ENCODE measurements around the gene PTH1R.

Gene PTH1R

DNA sequence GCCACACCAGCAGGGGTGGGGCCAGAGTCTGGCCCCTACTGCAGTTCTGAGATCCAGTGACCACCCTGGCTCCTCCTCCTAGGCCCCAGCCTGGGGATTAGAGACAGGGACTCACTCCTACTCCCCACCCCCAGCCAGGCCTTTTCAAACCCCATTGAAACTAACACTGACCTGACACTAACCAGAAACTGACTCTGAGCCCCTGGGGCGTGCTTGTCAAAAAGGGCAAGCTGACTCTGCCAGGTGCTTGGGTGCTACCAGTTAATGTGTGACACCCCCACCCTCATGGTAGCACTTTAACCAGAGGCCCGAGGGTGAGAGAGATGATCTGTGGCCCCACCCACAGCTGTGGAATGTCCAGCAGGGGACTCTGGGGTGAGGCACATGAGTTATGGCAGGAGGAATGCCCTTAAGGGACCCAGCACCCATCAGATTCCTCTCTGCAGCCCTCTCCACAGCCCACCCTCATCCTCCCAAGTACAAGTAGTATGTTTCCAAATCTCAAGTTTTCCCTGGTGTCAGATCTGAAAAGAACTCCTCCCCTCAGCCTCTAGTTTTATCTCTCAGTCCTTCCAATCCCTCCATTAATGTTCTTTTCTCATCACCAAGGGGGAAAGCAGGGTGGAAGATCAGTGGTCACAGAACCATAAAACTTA, 1.4 kb downstream of the PTH1R start:
- FAIRE-seq: no peak
- no peak for DNase-seq (ENCODE audit: insufficient read length)
- TF ChIP-seq POLR2A (IDR thresholded peaks at IDR 0.05; ENCODE audit: low read depth, low read length): no peak
- no peak for TF ChIP-seq POLR2AphosphoS5 (IDR thresholded peaks at IDR 0.05; ENCODE audit: low read depth, low read length)
- TF ChIP-seq TAF1 (IDR thresholded peaks at IDR 0.05; ENCODE audit: borderline replicate concordance, low read depth, low read length): no peak

- no peak for FAIRE-seq
- TF ChIP-seq POLR2A (IDR thresholded peaks at IDR 0.05; ENCODE audit: low read depth, low read length) (no peak), POLR2AphosphoS5 (IDR thresholded peaks at IDR 0.05; ENCODE audit: low read depth, low read length) (no peak), TAF1 (IDR thresholded peaks at IDR 0.05; ENCODE audit: borderline replicate concordance, low read depth, low read length) (no peak)
- DNase-seq (ENCODE audit: insufficient read length): no peak
Measured at GRCh38 chr3:46880884-46881595, 3.5 kb downstream of the PTH1R start.

DNA sequence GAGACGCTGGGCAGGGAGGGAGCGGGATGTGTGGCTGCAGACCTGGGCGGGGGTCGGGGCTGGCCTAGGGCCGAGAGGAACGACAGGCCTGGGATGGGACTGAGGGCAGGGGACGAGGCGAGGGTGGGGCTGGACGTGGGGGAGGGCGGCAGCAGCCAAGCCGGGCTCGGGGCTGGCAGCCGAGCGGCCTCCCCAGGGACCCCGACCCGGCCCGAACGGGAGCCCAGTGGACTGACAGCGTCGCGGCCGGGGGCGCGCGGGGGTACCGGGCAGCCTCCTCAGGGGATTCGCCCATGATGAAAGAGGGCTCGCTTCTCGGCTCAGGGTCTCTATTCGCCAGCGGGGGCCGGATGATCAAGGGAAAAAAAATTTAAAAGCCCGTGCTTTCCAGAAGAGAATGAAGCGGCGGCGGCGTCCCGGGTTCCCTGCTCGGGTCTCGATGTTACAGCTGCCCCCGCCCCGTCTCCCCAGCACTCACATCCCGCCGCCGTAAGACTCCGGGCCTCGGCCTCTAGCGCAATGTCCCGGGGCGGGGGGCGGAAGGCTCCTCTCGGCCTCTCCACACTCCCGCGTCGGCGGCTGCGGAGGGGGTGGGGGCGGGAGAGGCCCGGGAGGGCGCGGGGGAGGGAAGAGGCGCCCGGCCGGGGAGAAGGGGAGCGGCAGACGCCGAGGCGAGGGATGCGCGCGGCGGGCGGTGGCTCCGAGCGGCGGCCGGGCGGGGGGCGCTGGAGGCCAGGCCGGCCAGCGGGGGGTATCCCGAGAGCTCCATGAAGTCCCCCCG, 4.3 kb downstream of the PTH1R start:
- TF ChIP-seq POLR2A (IDR thresholded peaks at IDR 0.05; ENCODE audit: low read depth, low read length): no peak
- no peak for TF ChIP-seq POLR2AphosphoS5 (IDR thresholded peaks at IDR 0.05; ENCODE audit: low read depth, low read length)
- TF ChIP-seq TAF1 (IDR thresholded peaks at IDR 0.05; ENCODE audit: borderline replicate concordance, low read depth, low read length): no peak
- FAIRE-seq (no peak), DNase-seq (ENCODE audit: insufficient read length) (no peak)

DNA sequence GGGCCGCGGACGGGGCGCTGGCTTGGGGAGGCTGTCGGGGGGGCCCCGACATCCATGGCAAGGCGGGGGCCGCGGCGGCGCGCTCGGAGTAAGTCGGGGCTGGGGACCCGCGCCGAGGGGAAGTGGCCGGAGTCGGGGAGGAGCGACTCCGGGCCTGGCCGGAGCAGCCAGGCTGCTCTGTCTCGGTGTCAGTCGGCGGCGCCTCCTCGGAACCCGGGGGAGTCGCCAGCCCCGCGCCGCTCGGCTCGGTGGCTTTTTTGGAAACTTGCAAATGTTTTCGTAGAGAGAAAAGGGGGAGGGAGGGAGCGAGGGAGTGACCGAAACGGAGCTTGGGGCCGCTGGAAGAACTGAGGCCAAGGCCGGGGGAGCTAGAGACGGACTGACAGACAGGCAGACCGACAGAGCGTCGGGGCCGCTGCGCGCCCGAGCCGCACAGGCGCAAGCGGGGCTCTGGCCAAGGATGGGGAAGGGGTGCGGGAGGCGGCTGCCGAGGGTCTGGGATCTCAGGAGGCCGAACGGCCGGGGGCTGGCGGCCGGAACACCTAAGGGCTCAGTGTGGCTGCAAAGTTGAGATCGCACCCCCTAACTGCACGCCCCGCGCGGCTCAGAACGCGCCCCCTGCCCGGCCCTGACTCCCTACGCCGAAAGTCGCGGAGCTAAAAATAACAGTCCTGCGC, 5.0 kb downstream of the PTH1R start:
- DNase-seq (ENCODE audit: insufficient read length) (no peak), FAIRE-seq (no peak)
- TF ChIP-seq TAF1 (IDR thresholded peaks at IDR 0.05; ENCODE audit: borderline replicate concordance, low read depth, low read length): no peak
- TF ChIP-seq POLR2AphosphoS5 (IDR thresholded peaks at IDR 0.05; ENCODE audit: low read depth, low read length): no peak
- TF ChIP-seq POLR2A (IDR thresholded peaks at IDR 0.05; ENCODE audit: low read depth, low read length): no peak

DNA sequence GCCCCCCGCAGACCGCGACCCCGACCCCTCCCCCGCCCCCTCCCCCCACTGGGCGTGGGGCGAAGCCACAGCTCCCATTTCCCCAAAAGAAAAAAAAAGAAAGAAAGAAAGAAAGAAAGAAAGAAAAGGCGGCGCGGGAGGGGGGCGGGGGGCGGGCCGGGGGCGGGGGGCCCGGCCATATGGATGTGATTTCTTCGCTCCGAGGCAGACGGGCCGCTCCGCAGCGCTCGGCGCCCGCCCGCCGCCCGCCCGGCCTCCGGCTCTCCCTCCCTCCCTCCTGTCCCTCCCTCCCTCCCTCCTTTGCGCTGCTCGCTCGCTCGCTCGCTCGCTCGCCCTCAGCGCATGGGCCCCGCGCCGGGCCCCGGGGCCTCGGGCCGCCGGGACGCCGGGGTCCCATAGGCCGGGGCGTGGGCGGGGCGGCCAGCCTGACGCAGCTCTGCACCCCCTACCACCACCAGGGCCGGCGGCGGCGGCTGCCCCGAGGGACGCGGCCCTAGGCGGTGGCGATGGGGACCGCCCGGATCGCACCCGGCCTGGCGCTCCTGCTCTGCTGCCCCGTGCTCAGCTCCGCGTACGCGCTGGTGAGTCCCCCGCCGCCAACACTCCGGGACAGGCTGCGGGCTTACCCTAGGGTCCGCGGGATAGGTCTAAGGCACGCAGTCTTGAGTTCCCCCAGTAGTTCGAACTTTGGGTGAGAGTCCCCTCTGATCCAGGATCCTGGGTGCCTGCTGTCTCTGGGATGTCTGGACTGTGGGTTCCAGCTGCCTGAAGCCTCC, 5.7 kb downstream of the PTH1R start:
- DNase-seq (ENCODE audit: insufficient read length) (peak; percentile 53), FAIRE-seq (no peak)
- TF ChIP-seq POLR2A (IDR thresholded peaks at IDR 0.05; ENCODE audit: low read depth, low read length): no peak
- TF ChIP-seq POLR2AphosphoS5 (IDR thresholded peaks at IDR 0.05; ENCODE audit: low read depth, low read length): no peak
- no peak for TF ChIP-seq TAF1 (IDR thresholded peaks at IDR 0.05; ENCODE audit: borderline replicate concordance, low read depth, low read length)

- TF ChIP-seq POLR2A (IDR thresholded peaks at IDR 0.05; ENCODE audit: low read depth, low read length): no peak
- TF ChIP-seq POLR2AphosphoS5 (IDR thresholded peaks at IDR 0.05; ENCODE audit: low read depth, low read length): no peak
- no peak for TF ChIP-seq TAF1 (IDR thresholded peaks at IDR 0.05; ENCODE audit: borderline replicate concordance, low read depth, low read length)
Measured at GRCh38 chr3:46883830-46884185, 6.3 kb downstream of the PTH1R start.

DNA sequence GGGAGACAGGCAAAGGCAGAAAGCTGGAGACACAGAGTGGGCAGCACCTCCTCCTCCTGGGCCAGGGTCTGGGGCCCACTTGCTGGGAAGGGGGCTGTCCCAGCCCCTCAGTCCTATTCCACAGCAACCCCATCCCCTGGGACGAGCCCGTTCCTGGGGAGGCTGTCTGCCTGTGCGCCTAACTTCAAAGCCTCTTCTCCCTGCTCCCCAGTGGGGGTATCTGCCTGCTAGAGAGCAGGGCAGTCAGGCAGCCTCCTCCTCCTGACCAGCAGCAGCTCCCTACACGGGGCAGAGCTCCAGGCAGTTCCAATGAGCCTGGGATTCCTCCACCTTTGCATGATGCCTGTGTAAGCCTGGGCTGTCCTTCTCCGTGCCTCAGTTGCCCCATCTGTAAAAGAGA, 6.9 kb downstream of the PTH1R start:
- DNase-seq (ENCODE audit: insufficient read length) (no peak), FAIRE-seq (no peak)
- TF ChIP-seq TAF1 (IDR thresholded peaks at IDR 0.05; ENCODE audit: borderline replicate concordance, low read depth, low read length) (no peak), POLR2A (IDR thresholded peaks at IDR 0.05; ENCODE audit: low read depth, low read length) (no peak), POLR2AphosphoS5 (IDR thresholded peaks at IDR 0.05; ENCODE audit: low read depth, low read length) (no peak)

More at GRCh38 chr3:46883830-46884185, 6.3 kb downstream of the PTH1R start:
- FAIRE-seq: no peak
- no peak for DNase-seq (ENCODE audit: insufficient read length)

DNA sequence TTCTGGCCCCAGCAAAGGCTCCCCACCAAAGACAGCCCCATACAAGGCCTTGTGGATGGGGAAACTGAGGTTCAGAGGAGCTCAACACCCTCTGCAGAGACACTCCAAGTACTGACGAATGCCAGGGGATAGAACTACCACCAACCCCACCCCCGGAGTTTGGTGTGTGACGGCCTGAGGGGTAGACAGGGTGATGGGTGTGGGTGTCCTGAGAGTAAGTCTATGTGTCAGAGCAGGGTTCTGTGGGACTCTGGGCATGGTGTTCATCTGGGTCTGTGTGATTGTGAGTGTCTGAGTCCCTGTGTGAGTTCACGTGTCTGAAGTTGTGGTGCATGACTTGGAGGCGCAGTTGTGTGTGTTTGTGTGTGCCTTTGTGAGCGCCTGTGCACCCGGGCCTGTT, 7.4 kb downstream of the PTH1R start:
- no peak for DNase-seq (ENCODE audit: insufficient read length)
- no peak for TF ChIP-seq POLR2A (IDR thresholded peaks at IDR 0.05; ENCODE audit: low read depth, low read length)
- no peak for TF ChIP-seq POLR2AphosphoS5 (IDR thresholded peaks at IDR 0.05; ENCODE audit: low read depth, low read length)
- no peak for TF ChIP-seq TAF1 (IDR thresholded peaks at IDR 0.05; ENCODE audit: borderline replicate concordance, low read depth, low read length)
- no peak for FAIRE-seq

DNA sequence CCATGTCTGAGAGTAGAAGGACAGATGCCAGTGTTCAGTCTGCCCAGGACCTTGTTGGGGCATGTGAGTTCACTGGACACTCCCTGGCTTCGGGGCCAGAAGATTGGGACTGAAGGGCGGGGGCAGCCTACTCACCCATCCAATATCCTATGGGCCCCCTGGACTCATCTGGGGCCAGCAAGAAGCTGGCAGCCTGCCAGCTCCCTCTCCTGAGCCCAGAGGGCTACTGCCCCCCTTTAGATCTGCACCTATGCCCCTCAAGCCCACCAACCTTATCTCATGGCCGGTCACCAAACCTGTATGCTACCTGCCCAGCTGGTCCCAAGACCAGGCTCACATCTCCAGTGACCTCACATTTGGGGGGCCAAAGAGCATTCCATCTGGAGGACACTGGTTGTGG, 8.1 kb downstream of the PTH1R start:
- DNase-seq (ENCODE audit: insufficient read length) (no peak), FAIRE-seq (no peak)
- TF ChIP-seq POLR2A (IDR thresholded peaks at IDR 0.05; ENCODE audit: low read depth, low read length) (no peak), TAF1 (IDR thresholded peaks at IDR 0.05; ENCODE audit: borderline replicate concordance, low read depth, low read length) (no peak), POLR2AphosphoS5 (IDR thresholded peaks at IDR 0.05; ENCODE audit: low read depth, low read length) (no peak)

- TF ChIP-seq POLR2AphosphoS5 (IDR thresholded peaks at IDR 0.05; ENCODE audit: low read depth, low read length) (no peak), TAF1 (IDR thresholded peaks at IDR 0.05; ENCODE audit: borderline replicate concordance, low read depth, low read length) (no peak), POLR2A (IDR thresholded peaks at IDR 0.05; ENCODE audit: low read depth, low read length) (no peak)
Measured at GRCh38 chr3:46887980-46888494, 10.5 kb downstream of the PTH1R start.

More at GRCh38 chr3:46887980-46888494, 10.5 kb downstream of the PTH1R start:
- FAIRE-seq (no peak), DNase-seq (ENCODE audit: insufficient read length) (no peak)

Data from GM12892 (cell line).